Erythroblast (primary cell): ENCODE data around the gene ATG9B.

Experiments used
- GATA1 ChIP-seq: IDR thresholded peaks from 2 replicates; pipeline ENCODE4 v1.6.1; 2011; ENCODE audit warnings: low read depth, mild to moderate bottlenecking, control low read depth, low read length, moderate library complexity
- POLR2A ChIP-seq: IDR thresholded peaks from 2 replicates; pipeline ENCODE4 v1.6.1; 2011; ENCODE audit warnings: mild to moderate bottlenecking, low read length

- no peak for TF ChIP-seq POLR2A
- no peak for TF ChIP-seq GATA1
Measured at GRCh38 chr7:151007469-151007898, 16.8 kb downstream of the ATG9B start.
